CD4-positive, alpha-beta T cell treated with Interleukin-4 for 4 hours (primary cell): ENCODE results near the gene ACBD4.

Source experiments
- DNase-seq: peaks from one replicate; pipeline ENCODE4 v3.0.0-alpha.2; 2020

The ACBD4 gene

DNA sequence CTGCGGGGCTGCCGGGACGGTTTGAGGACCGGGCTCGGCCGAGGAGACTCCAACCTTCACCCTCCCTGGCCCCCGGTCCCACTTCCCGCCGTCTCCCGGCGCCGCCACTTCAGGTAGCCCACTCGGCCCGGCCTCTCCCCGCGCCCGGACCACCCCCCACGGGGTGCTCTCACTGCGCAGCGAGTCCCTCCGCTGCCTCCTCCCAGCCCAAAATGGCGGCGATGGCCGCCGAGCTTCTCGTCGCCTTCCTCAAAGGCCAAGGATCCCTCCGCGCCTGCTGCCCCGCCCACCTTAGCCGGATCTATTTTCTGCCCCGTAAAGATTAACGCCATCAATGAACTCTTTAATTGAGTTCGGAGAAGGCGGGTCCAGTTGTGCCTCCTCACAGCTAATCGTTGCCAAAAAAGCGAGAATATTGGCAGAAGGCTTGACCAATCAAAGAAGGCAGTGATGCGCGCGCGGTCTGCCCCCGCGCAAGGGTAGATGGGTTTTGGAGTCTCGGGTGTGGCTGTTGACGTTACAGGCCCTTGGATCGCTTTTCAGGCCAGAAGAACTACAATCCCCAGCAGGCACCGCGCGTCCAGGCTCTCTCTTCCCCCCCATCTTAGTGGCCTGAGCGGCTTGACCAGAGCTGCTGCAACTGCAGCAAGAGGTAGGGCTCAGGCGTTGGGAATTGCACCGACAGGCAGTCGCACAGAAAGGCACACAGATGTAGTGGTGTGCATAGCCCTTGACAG lies 26.0 kb downstream of the ACBD4 start, which contains the start of gene HEXIM2:
Gene HEXIM2, plus strand, starts transcription at position 588 of the 737 bp plus-strand sequence. CDS start 919 bp downstream, outside the sequence.
- peak; percentile 100 for DNase-seq

DNA sequence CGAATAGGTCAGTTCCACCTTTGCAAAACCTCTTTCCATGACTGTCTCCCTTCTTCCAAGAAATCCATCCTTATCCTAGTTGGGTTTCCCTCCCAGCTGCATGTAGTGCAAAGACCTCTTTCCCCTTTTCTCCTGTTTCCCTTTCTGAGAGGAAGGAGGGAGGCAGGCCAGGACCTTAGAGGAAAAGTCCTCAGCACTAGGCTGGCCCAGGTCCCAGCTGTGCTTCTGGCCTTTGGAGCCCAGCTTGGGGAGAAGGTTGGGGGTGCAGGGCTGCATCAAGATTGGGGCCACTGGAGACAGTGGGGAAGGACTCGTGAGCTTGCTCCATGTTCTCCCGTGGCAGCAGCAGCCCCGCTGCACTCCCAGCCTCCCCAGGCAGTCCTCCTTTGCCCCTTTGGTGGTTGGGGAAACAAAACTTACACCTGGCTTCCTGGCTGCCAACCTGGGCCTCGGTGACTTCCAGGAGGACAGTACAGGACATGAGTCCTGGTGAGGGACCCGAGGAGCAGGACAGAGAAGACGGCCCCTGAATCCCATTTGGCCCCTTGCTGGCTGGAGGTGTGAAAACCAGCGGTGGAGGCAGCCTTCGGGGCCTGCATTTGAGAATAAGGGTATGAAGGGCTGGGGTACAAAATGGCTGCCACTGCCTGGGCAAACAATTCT lies 26.7 kb downstream of the ACBD4 start:
- no peak for DNase-seq

DNA sequence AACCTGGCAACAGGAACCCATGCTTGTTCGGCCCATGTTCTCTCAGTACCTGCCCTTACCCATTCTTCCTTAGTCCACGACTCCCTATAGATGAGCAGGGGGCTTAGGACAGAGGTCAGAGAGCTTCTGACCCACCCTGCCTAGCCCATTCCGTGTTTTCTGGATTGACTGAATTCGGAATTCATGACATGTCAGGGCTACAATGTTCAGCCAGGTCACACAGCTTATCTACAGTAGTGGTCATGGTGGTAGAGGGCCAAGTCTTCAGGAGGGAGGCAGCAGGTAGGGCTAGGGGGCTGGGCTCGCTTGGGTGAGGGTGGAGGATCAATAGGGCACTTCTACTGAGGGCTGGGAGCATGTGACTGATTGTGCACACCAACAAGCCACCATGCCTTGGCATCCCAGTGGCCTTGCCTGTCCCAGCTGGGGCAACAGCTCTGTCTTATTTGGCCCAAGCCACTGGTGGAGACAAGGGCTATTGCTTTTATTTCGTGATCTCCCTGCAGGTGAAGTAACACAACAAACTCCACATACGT lies 29.3 kb downstream of the ACBD4 start:
- no peak for DNase-seq

DNA sequence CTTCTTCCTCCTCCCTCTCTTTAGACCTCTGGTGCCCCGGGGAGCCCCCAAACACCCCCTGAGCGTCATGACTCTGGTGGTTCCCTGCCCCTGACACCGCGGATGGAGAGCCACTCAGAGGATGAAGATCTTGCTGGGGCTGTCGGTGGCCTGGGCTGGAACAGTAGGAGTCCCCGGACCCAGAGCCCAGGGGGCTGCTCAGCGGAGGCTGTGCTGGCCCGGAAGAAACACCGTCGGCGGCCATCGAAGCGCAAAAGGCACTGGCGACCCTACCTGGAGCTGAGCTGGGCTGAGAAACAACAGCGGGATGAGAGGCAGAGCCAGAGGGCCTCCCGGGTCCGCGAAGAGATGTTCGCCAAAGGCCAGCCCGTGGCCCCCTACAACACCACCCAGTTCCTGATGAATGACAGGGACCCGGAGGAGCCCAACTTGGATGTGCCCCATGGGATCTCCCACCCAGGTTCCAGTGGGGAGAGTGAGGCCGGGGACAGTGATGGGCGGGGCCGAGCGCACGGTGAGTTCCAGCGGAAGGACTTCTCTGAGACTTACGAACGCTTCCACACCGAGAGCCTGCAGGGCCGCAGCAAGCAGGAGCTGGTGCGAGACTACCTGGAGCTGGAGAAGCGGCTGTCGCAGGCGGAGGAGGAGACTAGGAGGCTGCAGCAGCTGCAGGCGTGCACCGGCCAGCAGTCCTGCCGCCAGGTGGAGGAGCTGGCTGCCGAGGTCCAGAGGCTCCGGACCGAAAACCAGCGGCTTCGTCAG lies 33.7 kb downstream of the ACBD4 start:
- DNase-seq: no peak

DNA sequence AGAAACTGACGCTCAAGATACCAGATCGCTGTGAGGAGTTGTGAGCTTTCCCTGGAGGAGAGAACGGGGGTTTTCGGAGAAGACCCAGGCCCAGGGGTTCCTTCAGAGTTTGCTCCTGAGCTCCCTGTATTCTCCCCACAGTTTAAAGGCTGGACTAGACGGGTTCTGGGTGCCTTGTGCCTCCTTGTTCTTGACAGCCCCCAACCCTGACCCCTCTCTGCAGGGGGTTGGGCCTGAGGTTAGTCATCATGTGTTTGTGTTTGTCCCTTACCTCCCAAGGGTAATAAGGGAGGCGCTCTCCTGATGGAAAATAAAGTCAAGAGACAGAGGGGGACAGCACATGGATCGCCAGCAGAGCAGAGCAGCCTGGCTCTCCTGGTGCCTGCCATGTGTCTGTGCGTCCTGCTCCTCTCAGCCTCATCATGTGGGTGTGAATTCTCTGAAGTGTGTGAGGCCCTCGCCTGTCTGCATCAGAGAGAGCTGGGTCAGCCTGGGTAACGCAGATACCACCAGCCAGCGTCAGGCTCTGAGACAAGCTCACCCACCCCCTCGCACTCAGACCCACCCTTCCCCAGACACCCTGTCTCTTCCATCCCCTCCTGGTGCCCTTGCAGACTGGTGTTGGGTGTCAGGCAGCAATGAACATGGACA lies 34.9 kb downstream of the ACBD4 start:
- no peak for DNase-seq

DNA sequence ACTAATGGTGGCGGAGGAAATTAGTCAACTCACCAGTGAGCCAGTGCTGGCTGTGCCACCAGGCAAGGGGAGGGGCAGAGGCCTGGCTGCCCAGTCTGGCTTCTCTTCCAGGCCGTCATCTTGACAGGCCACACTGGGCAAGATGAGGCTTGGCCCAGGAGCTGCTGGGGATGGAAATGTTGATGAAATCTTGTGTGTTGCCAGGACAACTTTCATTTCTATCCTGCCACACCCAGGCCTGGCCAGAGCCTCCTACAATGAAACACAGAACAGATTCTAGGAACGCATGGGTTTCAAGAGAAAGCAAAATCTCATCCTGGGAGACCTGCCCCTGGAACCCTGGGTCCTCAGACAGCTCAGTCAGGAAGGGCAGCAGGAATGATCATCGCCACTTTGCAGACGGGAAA lies 35.4 kb downstream of the ACBD4 start:
- DNase-seq: no peak

DNA sequence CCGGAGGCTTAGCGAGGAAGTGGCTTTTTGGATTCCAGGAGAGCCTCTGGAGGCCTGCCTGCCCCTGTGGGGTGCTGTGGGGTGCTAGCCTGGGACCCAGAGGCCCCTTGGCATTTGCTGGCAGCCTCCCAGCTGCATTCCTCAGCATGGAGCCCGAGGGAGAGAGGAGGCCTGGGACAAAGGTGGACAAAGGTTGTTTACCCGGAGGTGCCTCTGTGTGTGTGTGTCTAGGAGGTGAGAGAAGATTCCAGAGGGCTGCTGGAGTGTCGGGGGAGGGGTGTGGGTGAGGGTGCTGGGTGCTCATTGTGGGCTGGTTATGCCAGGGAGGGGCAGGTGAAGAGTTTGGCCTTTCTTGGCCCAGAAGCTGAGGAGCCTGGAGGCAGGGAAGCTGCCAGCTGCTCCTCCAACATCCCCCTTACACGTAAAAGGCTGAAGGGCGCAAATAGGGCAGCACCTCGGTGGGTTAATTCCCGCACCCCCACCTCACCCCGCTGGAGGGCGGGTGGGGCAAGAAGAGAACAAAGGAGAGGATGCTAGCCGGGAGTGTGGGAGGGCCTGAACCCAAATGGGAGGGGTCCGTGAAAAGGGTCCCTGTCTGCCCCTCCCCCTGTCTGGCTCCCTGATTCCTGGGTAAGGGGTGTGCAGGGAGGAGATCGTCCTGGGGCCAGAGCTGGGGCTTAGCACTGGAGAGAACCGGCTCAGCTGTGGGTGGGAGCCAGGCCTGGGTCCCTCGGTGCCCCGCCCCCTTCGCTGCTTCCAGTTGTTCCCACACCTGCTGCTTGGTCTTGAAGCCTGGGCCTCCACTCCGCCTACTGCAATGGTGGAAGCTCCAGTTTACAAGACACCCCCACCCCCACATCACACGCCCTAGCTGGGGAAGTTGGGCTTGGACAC lies 36.1 kb downstream of the ACBD4 start:
- no peak for DNase-seq

DNA sequence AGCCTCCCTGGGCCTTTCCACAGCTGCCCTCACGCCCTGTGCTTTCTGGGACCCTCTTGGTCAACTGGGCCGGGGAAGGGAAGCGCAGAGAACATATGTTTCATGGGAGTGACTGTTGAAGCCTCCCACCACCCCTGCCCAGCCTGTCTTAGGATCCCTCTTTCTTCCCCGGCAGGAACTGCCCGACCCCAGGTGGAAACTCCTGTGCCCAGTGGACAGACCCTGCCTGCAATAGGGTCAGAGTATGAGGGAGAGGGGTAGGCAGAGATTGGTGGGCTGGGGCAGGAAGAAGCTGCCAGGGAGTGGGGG lies 36.7 kb downstream of the ACBD4 start:
- no peak for DNase-seq

DNA sequence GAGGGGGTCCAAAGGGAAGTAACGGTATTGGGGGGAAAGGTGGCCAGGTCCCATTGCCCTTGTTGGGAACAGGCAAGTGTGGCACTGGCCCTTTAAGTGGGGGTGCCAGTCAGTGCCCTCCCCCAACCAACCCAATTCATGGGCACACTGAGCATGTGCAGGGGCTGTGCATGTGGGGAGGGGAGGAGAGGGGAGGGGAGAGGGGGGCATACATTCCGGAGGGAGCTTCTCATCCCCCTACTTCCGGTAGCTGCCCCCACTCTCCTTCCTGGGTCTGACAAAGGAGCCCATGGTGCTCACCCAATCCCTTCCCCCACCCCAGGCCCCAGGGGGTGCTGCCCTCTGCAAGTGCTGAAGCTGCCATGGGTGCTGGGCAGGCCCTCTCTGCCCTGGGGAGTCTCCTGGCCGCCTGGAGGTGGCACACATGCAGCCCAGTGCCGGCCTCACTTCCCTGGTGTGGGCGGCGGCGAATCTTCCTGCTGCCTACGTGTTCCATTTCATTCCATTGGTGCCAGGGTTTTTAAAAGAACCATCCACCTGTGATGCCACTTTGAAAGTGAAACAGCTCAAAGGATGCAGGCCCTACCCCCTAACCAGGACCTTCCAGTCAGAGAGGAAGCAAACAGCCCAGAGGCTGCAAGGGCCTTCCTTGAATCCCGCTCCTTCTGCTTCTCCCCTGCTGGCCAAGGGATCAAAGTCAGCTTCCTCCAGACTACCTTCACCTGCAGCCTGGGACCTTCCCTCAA lies 37.2 kb downstream of the ACBD4 start:
- peak; percentile 46 for DNase-seq

DNA sequence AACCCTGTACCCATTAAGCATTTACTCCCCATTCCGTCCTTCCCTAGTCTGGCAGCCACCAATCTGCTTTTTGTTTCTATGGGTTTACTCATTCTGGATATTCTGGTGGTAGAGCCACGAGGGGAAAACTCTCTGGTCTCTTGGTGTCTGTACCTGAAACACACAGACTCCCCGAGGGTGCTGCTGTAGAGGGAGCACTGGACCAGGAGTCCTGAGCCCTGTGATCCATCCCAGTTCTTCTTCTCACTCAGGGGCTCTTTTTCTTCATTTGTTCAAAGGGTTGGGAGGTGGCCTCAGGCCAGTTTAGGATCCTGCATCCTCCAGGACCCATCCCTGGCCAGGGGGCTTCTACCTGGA lies 40.2 kb downstream of the ACBD4 start:
- no peak for DNase-seq

DNA sequence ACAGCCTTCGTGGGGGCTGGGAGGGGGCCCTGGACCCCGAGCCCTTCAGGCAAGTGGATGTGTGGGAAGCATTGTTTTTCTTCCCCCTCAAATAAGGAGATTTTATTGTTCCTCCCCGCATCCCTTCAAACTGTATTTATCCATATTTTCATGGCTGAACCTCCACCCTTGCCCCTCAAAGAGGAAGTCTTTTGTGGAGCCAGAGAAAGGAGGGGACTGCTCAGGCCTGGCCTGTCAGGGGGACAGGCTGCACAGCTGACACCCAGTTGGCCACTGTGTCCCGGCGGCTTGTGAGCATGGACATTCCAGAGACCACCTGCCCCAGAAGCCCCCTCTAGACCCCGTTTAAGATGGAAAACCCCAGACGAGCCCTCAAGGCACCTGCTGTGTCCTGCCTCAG lies 42.1 kb downstream of the ACBD4 start:
- DNase-seq: no peak

DNA sequence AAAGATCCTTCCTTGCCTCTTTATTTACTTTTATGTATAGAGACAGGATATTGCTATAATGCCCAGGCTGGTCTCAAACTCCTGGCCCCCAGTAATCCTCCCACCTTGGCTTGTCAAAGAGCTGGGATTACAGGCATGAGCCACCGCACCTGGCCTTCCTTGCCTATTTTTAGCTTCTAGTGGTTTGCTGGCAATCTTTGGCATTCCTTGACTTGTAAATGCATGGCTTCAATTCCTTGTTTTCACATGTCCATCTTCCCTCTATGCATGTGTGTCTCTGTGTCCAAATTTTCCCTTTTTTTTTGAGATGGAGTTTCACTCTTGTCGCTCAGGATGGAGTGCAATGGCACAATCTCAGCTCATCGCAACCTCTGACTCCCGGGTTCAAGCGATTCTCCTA lies 48.7 kb downstream of the ACBD4 start:
- DNase-seq: no peak

DNA sequence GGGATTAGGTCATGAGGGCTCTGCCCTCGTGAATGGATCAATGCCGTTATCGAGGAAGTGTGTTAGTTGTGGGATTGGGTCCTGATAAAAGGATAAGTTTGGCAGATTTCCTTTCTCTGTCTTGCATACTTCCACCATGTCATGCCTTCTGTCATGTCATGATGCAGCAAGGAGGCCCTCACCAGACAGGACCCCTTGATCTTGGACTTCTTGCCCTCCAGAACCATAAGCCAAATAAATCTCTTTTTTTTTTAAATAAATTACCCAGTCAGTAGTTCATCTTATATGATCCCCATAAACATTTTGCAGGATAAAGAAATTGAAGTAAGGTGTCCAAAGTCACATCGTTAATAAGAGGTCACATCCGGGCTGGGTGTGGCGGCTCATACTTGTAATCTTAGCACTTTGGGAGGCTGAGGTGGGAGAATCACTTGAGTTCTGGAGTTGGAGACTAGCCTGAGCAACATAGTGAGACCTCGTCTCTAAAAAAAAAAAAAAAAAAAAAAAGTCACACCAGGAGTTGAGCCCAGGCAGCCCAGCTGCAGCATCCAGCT lies 51.4 kb downstream of the ACBD4 start:
- DNase-seq: no peak

DNA sequence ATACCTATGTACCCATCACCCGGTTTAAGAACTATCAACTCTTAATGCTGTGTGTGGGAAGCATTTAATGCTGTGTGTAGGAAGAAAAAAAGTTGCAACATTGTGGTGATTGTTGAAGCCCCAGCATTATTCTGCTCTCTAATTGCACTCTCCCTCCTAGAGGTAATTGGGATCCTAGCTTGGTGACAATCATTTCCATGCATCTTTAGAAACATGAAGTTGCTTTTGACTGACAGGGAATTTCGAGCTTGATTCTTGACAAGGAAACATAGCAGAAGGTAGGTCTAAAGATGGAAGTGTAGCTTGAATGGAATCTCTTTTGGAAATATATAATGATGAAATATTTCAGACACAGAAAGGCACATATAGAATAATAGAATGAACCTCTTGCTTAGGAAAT lies 53.5 kb downstream of the ACBD4 start:
- no peak for DNase-seq

DNA sequence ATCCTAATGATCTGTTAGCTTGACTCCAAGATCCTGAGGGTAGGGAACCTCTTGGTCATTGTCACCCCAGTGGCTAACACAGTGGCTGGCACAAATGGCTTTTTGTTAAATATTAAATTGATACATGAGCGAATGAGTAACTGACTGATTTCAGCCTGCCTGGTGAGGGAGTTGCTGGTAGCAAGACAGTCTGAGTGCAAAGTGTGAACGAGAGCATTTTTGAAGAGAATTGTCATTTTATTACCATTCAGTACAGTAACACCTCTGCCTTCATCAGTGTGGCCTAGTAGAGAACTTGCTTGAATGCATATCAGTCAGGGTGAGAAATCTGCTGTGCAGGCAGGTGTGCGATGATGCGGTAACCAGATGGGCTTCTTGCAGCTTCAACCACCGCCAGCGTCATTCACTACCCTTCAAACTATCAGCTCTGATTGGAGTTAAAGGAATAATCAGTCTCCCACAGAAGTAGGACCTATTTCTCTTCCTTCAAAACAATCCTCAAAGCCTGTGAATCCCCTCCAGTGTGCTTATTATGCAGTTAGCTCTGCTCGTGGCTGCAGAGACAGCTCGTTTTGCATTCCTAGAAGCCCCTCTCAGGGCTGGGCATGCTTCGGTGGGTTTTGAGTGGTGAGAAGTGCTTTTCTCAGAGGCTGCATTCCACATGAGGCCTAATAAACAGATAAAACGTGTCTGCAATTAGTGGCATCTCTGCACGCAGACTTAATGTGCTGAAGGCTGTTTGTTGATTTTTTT lies 55.2 kb downstream of the ACBD4 start:
- DNase-seq: no peak
